Activated T-helper 17 cell treated with anti-CD3 and anti-CD28 coated beads, Interleukin-2, amount 50 U/mL, for 72 hours (primary cell): ENCODE data around the gene GPR39. TPM values are rescaled to one million over a fixed set of nuclear protein-coding genes. Genes with fewer than 3 reads are reported as not detected.

Experiments
- ATAC-seq: fragments of 150-1000 bp; cut with Tn5 transposase; replicated peaks from 2 replicates; pipeline ENCODE4 v1.10.0; 2021; ENCODE audit warnings: mild to moderate bottlenecking, moderate library complexity
- H3K27ac Mint-ChIP-seq: one replicate; pipeline ENCODE4 v1.8.0; 2022; ENCODE audit warnings: mixed read lengths
- H3K27me3 Mint-ChIP-seq: one replicate; pipeline ENCODE4 v1.8.0; 2022; ENCODE audit warnings: mixed read lengths
- H3K36me3 Mint-ChIP-seq: one replicate; pipeline ENCODE4 v1.8.0; 2022; ENCODE audit warnings: low read depth, mild to moderate bottlenecking, mixed read lengths
- H3K4me1 Mint-ChIP-seq: one replicate; pipeline ENCODE4 v1.8.0; 2022; ENCODE audit warnings: mixed read lengths
- H3K4me3 Mint-ChIP-seq: one replicate; pipeline ENCODE4 v1.8.0; 2022; ENCODE audit warnings: mild to moderate bottlenecking, mixed read lengths
- H3K9me3 Mint-ChIP-seq: one replicate; pipeline ENCODE4 v1.8.0; 2022; ENCODE audit warnings: mixed read lengths
- total RNA-seq, 2 donors: library from RNA; stranded (reverse); gene quantifications; one replicate each; pipeline ENCODE4 v1.2.3, GENCODE V29; 2022

GPR39 gene
- total RNA-seq, 2 donors from 2014 or later = not detected

DNA sequence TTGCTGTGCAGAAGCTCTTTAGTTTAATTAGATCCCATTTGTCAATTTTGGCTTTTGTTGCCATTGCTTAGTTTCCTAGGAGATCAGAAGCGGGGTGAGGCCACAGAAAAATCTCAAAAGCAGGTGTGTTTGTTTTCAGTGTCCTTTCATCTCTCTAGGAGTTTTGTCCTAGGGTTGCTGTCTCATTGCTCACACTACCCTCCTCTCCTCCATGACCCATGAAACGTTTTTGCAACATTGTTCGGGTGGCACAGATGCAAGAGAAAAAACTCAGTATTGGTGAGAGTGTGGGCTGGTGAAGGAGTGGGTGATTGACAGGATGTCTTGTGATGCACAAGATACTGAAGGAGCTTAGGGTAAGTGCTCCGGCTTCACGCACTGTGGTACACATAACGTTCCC, 149.8 kb downstream of the GPR39 start:
- peaks cover 15% of the 10 kb centered on the region for H3K9me3 Mint-ChIP-seq
- no peak for ATAC-seq
- no peaks in the 10 kb centered on the region for H3K27me3 Mint-ChIP-seq
- H3K27ac Mint-ChIP-seq = no peak overlapping the region
- H3K4me3 Mint-ChIP-seq = no peak overlapping the region
- no peaks in the 10 kb centered on the region for H3K4me1 Mint-ChIP-seq
- no peaks in the 10 kb centered on the region for H3K36me3 Mint-ChIP-seq

DNA sequence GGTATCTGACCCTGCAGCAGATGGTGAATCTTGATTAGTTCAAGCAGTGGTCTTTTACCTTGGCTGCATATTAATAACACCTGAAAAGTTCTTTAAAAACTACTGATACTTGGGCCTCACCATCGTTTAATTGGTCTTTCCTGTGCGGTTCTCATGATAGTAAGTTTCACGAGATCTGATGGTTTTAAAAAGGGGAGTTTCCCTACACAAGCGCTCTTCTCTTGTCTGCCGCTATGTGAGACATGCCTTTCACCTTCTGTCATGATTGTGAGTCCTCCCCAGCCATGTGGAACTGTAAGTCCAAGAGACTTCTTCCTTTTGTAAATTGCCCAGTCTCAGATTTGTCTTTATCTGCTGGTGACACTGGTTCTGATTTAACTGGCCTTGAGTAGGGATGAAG, 151.1 kb downstream of the GPR39 start:
- ATAC-seq = no peak
- Mint-ChIP-seq H3K9me3 (peaks cover 10% of the 10 kb centered on the region), H3K27ac (no peak overlapping the region), H3K4me3 (no peak overlapping the region), H3K36me3 (no peaks in the 10 kb centered on the region), H3K27me3 (no peaks in the 10 kb centered on the region), H3K4me1 (no peaks in the 10 kb centered on the region)

GRCh38 chr2:132568656-132569055, 152.1 kb downstream of the GPR39 start:
- no peaks in the 10 kb centered on the region for H3K4me1 Mint-ChIP-seq
- no peak for ATAC-seq
- no peaks in the 10 kb centered on the region for H3K27me3 Mint-ChIP-seq
- H3K36me3 Mint-ChIP-seq = no peaks in the 10 kb centered on the region
- H3K9me3 Mint-ChIP-seq = peaks cover 10% of the 10 kb centered on the region
- H3K27ac Mint-ChIP-seq = no peak overlapping the region
- H3K4me3 Mint-ChIP-seq = no peak overlapping the region

- H3K9me3 Mint-ChIP-seq = peaks cover 5% of the 10 kb centered on the region
- H3K4me1 Mint-ChIP-seq = no peaks in the 10 kb centered on the region
- H3K27me3 Mint-ChIP-seq = no peaks in the 10 kb centered on the region
- H3K27ac Mint-ChIP-seq = no peak overlapping the region
- H3K36me3 Mint-ChIP-seq = no peaks in the 10 kb centered on the region
- no peak overlapping the region for H3K4me3 Mint-ChIP-seq
- ATAC-seq = no peak
Observed at GRCh38 chr2:132573444-132574007, 156.9 kb downstream of the GPR39 start.

DNA sequence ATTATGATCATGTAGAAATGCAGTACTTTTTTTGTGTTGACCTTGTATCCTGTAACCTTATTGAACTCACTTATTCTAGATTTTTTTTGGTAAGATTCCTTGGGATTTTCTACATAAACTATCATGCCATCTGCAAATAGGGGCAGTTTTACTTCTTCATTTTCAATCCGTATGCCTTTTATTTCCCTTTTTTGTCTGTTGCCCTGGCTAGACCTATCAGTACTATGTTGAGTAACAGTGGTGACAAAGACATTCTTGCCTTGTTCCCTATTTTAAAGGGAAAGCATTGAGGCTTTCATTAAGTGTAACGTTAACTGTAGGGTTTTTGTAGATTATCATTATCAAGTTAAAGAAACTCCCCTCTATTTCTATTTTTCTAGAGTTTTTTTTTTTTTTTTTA, 161.1 kb downstream of the GPR39 start:
- H3K4me1 Mint-ChIP-seq = no peaks in the 10 kb centered on the region
- no peaks in the 10 kb centered on the region for H3K36me3 Mint-ChIP-seq
- peaks cover 3% of the 10 kb centered on the region for H3K9me3 Mint-ChIP-seq
- no peak overlapping the region for H3K4me3 Mint-ChIP-seq
- no peak for ATAC-seq
- peaks cover 3% of the 10 kb centered on the region for H3K27me3 Mint-ChIP-seq
- no peak overlapping the region for H3K27ac Mint-ChIP-seq

DNA sequence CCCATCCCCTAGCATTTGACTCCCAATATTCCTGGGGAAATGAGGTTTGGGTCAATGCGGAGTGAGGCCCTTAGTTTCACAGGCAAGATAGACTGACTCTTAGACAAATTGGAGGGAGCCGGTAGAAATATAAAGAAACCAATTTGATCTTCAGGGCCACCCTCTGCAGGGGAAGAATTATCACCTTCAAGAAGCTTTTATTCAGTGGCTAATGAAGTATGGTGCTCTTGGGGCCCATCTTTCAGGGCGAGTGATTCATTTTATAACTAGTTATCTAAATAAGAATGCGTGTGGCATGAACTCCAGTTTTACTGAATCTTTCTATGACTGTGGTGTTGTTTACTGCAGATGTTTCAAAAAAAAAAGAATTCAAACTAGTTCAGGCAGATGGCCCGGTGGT, 165.0 kb downstream of the GPR39 start:
- H3K36me3 Mint-ChIP-seq = no peaks in the 10 kb centered on the region
- H3K4me3 Mint-ChIP-seq = no peak overlapping the region
- H3K9me3 Mint-ChIP-seq = peaks cover 3% of the 10 kb centered on the region
- no peak overlapping the region for H3K27ac Mint-ChIP-seq
- ATAC-seq = no peak
- H3K4me1 Mint-ChIP-seq = no peaks in the 10 kb centered on the region
- peaks cover 5% of the 10 kb centered on the region for H3K27me3 Mint-ChIP-seq

GRCh38 chr2:132581991-132582738, 165.6 kb downstream of the GPR39 start:
- Mint-ChIP-seq H3K4me1 (no peaks in the 10 kb centered on the region), H3K27ac (no peak overlapping the region), H3K36me3 (no peaks in the 10 kb centered on the region), H3K4me3 (no peak overlapping the region), H3K9me3 (peaks cover 3% of the 10 kb centered on the region), H3K27me3 (peaks cover 5% of the 10 kb centered on the region)
- no peak for ATAC-seq

GRCh38 chr2:132583666-132584360, 167.2 kb downstream of the GPR39 start:
- no peaks in the 10 kb centered on the region for H3K4me1 Mint-ChIP-seq
- H3K27ac Mint-ChIP-seq = no peak overlapping the region
- peaks cover 5% of the 10 kb centered on the region for H3K27me3 Mint-ChIP-seq
- H3K9me3 Mint-ChIP-seq = peaks cover 3% of the 10 kb centered on the region
- H3K4me3 Mint-ChIP-seq = no peak overlapping the region
- ATAC-seq = no peak
- H3K36me3 Mint-ChIP-seq = no peaks in the 10 kb centered on the region

DNA sequence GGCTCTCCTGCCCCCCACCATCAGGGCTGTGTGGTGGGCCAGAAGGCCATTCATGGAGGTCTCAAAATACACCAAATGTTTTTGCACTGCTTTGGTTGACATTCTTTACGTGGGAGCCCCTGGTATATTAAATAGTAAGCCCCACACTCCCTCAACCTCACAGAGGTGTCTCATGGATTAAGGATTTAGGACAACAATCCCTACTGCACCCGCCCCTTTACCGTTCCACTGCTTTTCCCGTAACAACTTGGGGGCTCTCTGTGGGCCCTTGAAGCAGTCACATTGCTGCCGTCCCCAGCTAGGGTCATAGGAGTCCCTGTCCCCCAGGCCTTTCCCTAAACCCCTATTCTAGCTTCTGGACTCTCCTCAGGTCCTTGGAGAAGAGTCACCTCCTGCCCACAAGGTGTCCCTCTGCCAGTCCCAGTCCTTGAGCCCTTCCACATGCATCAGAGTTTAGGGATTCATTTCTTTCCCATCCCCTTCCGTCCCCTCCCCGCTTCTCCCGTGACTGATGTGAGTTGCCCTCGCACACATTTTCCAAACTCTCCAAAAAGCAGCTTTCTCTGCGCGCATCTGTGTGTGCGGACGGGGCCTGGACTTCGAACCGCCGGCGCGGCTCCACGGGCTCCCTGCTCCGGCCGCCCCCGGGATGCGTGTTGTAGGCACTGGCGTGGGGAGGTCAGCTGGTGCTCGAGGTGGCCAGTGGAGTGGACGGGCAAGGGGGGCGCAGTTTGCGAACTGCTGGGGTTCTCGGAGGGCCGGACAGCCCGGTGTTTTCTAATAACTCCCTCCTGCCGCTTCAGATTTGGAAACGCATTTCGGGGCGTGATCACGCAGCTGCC, 168.6 kb downstream of the GPR39 start:
- Mint-ChIP-seq H3K4me3 (no peak overlapping the region), H3K9me3 (no peaks in the 10 kb centered on the region), H3K27ac (no peak overlapping the region), H3K4me1 (no peaks in the 10 kb centered on the region), H3K36me3 (no peaks in the 10 kb centered on the region), H3K27me3 (peaks cover 3% of the 10 kb centered on the region)
- ATAC-seq = no peak

DNA sequence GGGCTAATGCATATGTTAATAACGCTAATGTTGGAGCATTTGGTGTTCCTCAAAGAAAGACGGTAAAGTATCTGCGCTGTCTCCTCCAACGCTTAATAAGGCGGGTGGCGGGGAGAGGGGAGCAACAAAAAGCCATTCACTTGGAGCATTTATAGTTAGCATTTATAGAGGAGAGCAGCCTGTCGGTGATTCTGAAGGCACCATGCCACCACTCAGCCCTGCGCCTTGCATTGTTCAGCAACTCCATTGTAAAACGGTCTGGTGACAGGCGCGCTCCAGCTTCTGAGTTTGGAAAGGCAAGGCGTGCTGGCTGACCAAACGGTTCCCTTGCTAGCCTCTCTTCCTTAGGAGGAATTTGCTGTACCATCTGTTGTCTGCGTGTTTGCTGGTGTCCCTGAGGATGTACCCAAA, 169.5 kb downstream of the GPR39 start:
- Mint-ChIP-seq H3K4me3 (no peak overlapping the region), H3K27ac (no peak overlapping the region), H3K36me3 (no peaks in the 10 kb centered on the region), H3K27me3 (peaks cover 3% of the 10 kb centered on the region), H3K9me3 (no peaks in the 10 kb centered on the region), H3K4me1 (no peaks in the 10 kb centered on the region)
- ATAC-seq = no peak

DNA sequence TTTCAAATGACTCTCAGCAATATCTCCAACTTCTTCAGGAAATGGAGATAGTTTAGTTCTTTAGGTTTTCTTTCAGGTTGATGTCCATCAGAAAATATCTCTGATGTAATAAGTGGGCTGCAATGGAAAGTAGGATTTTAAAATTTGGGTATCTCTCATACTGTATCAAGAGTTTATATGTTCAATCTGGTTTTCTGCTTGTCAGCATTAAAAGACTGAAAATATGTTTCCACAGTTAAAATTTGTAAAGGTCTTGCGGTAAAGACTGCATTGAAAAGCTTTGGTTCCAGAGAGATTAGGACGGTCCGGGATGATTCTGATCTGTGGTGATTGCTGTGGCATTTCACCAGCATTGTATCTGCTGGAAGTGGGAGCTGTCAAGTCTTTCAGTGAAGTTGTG, 170.2 kb downstream of the GPR39 start:
- H3K9me3 Mint-ChIP-seq = no peaks in the 10 kb centered on the region
- H3K27me3 Mint-ChIP-seq = peaks cover 3% of the 10 kb centered on the region
- no peak for ATAC-seq
- no peak overlapping the region for H3K27ac Mint-ChIP-seq
- no peaks in the 10 kb centered on the region for H3K4me1 Mint-ChIP-seq
- H3K4me3 Mint-ChIP-seq = no peak overlapping the region
- no peaks in the 10 kb centered on the region for H3K36me3 Mint-ChIP-seq

DNA sequence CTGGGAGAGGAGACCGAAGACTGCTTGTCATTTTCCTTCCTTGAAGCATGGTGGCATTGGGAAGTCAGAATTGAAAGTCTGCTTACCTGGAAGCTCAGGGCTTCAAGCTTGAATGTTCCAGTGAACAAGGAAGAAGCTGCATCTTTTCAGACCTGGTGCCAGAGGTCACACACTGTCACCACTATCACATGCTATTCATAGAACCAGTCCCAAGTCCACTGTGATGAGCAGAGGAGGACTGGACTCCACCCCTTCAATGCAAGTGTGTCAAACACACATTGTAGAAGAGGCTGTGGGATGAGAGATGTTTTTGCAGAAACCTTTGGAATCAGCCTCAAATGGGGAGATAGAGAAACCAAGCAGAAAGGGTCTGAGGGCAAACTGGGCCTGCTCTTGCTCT, 172.0 kb downstream of the GPR39 start:
- H3K9me3 Mint-ChIP-seq = peaks cover 6% of the 10 kb centered on the region
- no peaks in the 10 kb centered on the region for H3K4me1 Mint-ChIP-seq
- no peak overlapping the region for H3K27ac Mint-ChIP-seq
- no peak overlapping the region for H3K4me3 Mint-ChIP-seq
- no peaks in the 10 kb centered on the region for H3K36me3 Mint-ChIP-seq
- no peaks in the 10 kb centered on the region for H3K27me3 Mint-ChIP-seq
- ATAC-seq = no peak

GRCh38 chr2:132589111-132589830, 172.7 kb downstream of the GPR39 start:
- H3K4me3 Mint-ChIP-seq = no peak overlapping the region
- H3K27me3 Mint-ChIP-seq = no peaks in the 10 kb centered on the region
- peaks cover 6% of the 10 kb centered on the region for H3K9me3 Mint-ChIP-seq
- H3K36me3 Mint-ChIP-seq = no peaks in the 10 kb centered on the region
- no peak for ATAC-seq
- H3K27ac Mint-ChIP-seq = no peak overlapping the region
- no peaks in the 10 kb centered on the region for H3K4me1 Mint-ChIP-seq

DNA sequence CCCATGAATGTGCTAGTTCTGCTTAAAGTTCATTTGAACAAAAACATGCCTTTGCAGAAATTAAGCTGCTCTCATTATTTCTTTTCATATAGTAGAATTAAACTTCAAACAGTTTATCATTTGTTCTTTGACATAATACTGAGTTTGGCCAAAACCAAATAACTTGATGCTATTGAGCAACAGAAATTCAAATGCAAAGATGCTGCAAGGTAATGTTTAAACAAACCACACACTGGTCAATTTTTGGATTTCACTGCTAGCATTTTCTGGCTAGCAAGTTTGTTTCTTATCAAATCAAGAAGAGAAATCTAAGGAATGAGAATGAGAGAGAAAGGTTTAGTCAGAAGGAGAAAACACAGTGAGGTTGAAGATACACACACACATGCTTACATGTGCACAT, 173.4 kb downstream of the GPR39 start:
- Mint-ChIP-seq H3K4me1 (no peaks in the 10 kb centered on the region), H3K27ac (no peak overlapping the region), H3K27me3 (no peaks in the 10 kb centered on the region), H3K4me3 (no peak overlapping the region), H3K36me3 (no peaks in the 10 kb centered on the region), H3K9me3 (peaks cover 6% of the 10 kb centered on the region)
- no peak for ATAC-seq
